ENCODE measurements around the gene CNTN4. TPM values are rescaled to one million over a fixed set of nuclear protein-coding genes. Genes with fewer than 3 reads are reported as not detected.
"Not testable (repeated sequence)": the region's sequence is repeated elsewhere in the genome, so short reads cannot be mapped to it uniquely, and the experiment has no call there.

The CNTN4 gene
- total RNA-seq, 2 donors from 2014 or later = not detected

DNA sequence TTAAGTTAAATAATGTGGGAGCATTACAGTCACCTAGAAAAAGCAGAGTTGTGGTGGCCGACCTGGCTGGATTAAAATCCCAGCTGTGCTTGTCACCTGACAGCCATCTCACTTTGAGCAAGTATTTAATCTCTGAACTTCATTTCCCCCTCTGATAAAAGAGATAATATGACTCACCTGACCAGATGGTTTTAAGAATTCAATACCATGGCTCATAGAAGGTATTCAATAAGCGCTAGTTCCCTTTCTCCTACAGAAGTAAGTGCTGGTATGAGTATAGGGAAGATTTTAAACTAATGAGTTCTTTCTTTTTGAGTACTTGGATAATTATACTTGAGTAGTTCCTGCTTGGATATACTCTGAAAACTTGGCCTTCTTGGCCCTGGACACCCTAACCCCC, 686.0 kb downstream of the CNTN4 start:
- DNase-seq (ENCODE audit: low spot score in 2 of 2) (no peak), ATAC-seq (peak in 1 of 2 donors; percentile 44)
- Mint-ChIP-seq H3K9me3 (no peaks in the 10 kb centered on the region), H3K36me3 (no peaks in the 10 kb centered on the region), H3K27ac (no peak overlapping the region)

DNA sequence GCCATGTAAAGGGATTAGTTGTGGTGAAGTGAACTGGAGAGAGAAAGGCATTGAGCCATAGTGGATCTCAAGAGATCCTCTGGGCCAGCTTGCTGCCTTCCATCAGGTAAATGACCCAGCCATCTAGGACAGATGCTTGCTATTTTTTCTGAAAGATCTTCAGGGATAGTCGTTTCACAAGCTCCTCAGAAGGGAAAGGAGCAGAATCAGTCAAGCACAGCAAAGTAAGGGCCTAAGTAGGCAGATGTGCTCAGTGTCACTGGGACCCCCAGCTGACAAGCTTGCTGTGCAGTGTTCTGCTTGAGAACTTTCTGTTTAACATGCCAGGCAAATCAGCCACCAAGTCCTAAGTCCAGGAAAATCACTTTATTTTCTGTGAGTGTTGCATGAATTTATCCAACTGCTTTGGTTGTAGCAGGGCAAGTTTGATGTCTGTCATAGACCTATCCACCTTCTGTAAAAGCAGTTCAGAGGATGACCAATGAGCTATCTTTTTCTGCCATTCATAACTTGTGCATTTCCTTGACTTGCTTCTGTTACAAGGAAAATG, 691.7 kb downstream of the CNTN4 start:
- Mint-ChIP-seq H3K36me3 (no peaks in the 10 kb centered on the region), H3K27ac (no peak overlapping the region), H3K9me3 (no peaks in the 10 kb centered on the region)
- ATAC-seq (no peak), DNase-seq (ENCODE audit: low spot score in 2 of 2) (no peak)

DNA sequence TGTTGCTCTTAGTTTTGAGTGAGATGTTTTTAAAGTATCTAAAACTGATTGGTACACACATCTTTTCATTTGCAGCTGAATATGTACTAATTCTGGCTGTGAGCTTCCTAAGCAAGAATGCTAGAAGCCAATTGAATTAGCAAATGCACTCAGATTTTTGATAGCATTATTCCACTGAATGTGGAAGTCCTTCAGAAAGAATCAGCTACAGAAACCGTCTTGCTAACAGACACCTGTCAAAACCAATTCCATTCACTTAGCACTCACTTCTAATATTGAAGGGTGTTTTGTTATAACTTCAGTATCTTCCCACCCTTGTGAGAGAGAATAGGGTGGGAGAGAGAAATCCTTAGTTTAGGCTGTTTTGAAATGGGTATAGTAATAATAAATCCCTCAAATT, 693.8 kb downstream of the CNTN4 start:
- no peaks in the 10 kb centered on the region for H3K9me3 Mint-ChIP-seq
- H3K36me3 Mint-ChIP-seq = no peaks in the 10 kb centered on the region
- ATAC-seq (no peak), DNase-seq (ENCODE audit: low spot score in 2 of 2) (no peak)
- no peak overlapping the region for H3K27ac Mint-ChIP-seq

DNA sequence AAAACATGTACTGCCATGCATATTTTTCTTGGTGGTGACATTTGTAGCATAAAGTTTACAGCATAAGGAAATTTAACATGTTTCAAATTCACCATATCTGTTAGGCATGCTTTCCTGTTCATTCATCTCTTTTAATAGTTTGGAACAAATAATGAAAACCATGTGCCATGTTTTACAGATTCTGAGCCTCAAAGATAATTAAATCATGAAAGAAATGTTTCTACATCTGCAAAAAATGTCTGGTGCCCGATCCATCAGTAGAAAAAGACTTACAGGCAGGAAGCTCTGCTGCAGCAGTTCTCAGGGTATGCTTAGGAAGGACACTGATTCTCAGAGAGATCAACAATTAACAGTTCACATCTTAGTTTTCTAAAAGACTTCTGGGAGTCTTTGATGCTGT, 695.3 kb downstream of the CNTN4 start:
- H3K9me3 Mint-ChIP-seq = peaks cover 0 to 5% of the 10 kb centered on the region in 2 donors
- H3K27ac Mint-ChIP-seq = no peak overlapping the region
- no peak for DNase-seq (ENCODE audit: low spot score in 2 of 2)
- H3K36me3 Mint-ChIP-seq = no peaks in the 10 kb centered on the region
- no peak for ATAC-seq

DNA sequence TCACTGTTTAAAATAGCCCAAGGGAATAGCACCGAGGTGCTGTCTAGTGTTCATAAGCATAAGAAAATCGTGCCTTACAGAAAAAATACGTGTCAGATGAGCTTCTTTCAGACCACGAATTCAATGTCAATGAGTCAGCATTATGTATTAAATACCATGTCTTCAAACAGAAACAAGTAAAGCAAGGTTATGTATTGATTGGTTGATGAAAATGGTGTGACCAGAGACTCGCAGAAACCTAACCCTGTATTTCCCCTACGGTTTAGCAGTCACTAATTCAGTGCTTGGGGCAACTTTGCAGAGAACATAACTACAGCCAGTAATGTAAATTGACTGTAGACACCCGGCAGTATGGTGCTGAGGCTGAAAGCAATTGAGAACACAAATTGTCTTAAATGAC, 703.8 kb downstream of the CNTN4 start:
- Mint-ChIP-seq H3K36me3 (no peaks in the 10 kb centered on the region), H3K9me3 (peaks cover 0 to 5% of the 10 kb centered on the region in 2 donors), H3K27ac (no peak overlapping the region)
- ATAC-seq (no peak), DNase-seq (ENCODE audit: low spot score in 2 of 2) (no peak)

DNA sequence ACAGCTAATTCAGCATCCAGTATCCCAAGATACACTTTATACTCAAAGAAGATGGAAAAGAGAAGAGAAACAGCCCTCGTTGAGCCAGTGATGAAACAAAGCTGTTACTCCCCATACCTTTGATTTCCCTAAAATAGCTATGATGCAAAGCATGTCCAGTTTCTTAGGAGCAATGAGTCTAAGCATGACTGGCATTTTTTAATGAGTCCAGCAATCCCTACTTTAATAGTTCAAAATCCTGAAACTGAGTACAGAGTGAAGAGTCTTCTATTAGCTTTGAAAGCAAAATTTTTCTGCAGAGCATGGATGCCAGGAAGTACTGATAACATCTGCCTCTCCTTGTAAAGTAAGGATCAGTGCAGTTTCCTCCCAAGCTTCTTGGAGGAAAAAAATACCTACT, 708.8 kb downstream of the CNTN4 start:
- no peak for DNase-seq (ENCODE audit: low spot score in 2 of 2)
- H3K36me3 Mint-ChIP-seq = no peaks in the 10 kb centered on the region
- no peak for ATAC-seq
- no peaks in the 10 kb centered on the region for H3K9me3 Mint-ChIP-seq
- H3K27ac Mint-ChIP-seq = no peak overlapping the region

DNA sequence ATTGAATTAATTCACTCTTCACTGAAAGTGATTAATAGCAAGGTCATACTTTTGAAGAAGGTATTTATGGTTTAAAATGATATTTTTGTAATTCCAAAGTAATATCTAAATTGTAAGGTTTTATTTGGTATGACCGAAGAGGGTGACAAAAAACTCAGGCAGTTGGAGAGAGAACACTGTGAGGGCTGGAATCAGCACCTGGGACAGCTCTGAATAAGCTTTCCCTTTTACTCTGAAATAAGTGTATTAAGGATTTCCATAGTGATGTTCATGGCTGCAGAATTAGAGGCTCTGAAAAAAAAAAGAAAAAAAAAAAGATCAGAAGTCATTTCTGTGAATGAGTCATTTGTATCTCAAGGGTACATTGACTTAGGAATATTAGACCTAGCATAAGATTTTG, 712.1 kb downstream of the CNTN4 start:
- ATAC-seq (no peak), DNase-seq (ENCODE audit: low spot score in 2 of 2) (no peak)
- no peak overlapping the region for H3K27ac Mint-ChIP-seq
- peaks cover 0 to 5% of the 10 kb centered on the region in 2 donors for H3K9me3 Mint-ChIP-seq
- H3K36me3 Mint-ChIP-seq = no peaks in the 10 kb centered on the region

DNA sequence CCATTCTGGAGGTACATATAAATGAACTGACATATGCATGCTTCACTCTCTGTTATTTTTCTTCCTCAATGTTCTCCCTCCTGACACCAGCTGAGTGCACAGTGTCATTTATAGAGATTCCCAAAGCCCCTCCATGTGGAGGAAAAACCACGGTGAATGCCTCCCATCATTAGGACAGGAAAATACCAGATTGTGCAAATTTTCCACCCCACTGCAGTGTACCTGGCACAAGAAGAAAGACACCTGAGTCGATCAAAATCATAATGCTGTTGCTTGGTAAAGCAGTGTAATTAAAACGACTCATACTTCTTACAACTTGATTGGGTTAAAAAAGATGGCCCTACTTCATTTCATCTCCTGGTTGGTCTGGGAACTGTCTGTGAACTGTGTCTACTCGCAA, 720.9 kb downstream of the CNTN4 start:
- ATAC-seq = no peak
- H3K9me3 Mint-ChIP-seq = peaks cover 0 to 6% of the 10 kb centered on the region in 2 donors
- H3K27ac Mint-ChIP-seq = no peak overlapping the region
- H3K36me3 Mint-ChIP-seq = no peaks in the 10 kb centered on the region
- DNase-seq (ENCODE audit: low spot score in 2 of 2) = no peak

DNA sequence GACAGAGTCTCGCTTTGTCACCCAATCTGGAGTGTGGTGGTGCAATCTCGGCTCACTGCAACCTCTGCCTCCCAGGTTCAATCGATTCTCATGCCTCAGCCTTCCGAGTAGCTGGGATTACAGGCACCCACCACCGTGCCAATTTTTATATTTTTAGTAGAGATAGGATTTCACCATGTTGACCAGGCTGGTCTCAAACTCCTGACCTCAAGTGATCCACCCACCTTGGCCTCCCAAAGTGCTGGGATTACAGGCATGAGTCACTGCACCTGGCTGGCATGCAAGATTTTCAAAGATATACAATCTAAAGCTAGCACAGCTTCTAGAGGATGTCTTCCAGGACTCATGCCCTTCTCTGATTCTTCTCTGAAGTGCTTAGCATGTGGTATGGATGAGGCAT, 722.3 kb downstream of the CNTN4 start:
- not testable (repeated sequence) for H3K36me3 Mint-ChIP-seq; DNase-seq (ENCODE audit: low spot score in 2 of 2); H3K27ac Mint-ChIP-seq; ATAC-seq; H3K9me3 Mint-ChIP-seq

DNA sequence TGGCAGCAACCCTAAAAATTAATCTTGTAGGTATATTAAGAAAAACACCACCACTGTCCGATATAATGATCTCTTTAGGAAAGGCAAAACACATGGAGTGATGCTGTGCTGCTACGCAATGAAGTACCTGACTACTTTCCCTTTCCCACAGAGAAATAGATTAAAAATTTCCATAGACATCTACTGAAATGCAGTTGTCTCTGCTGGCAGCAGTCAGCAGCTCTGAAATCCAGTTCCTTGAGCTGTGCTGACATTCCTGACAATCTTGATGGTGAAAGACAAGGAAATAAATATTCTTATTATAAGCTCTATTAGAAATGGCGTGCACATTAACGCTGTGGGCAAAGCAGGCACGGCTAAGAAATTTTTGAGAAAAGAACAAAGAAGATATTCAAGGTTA, 723.9 kb downstream of the CNTN4 start:
- H3K27ac Mint-ChIP-seq = no peak overlapping the region
- no peaks in the 10 kb centered on the region for H3K9me3 Mint-ChIP-seq
- H3K36me3 Mint-ChIP-seq = no peaks in the 10 kb centered on the region
- no peak for ATAC-seq
- DNase-seq (ENCODE audit: low spot score in 2 of 2) = no peak

DNA sequence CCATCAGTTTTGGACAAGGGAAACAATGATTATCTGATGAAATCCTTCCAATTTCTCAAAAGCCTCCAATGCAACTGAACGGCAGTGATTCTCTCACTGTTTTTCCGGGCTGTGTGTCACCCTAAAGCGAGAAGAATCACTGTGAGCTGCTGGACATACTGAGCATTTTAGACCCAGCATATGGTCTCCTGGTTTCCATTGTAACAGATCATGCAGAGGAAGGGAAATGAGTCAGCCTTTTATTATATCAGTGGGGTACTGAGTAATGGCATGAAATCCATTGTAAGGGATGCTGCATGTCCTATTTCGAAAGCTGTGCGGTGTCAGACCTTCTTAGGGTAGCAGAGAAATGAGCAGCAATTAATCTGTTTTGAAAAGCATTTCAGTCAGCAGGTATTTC, 724.4 kb downstream of the CNTN4 start:
- ATAC-seq (no peak), DNase-seq (ENCODE audit: low spot score in 2 of 2) (no peak)
- H3K27ac Mint-ChIP-seq = no peak overlapping the region
- H3K36me3 Mint-ChIP-seq = no peaks in the 10 kb centered on the region
- no peaks in the 10 kb centered on the region for H3K9me3 Mint-ChIP-seq

DNA sequence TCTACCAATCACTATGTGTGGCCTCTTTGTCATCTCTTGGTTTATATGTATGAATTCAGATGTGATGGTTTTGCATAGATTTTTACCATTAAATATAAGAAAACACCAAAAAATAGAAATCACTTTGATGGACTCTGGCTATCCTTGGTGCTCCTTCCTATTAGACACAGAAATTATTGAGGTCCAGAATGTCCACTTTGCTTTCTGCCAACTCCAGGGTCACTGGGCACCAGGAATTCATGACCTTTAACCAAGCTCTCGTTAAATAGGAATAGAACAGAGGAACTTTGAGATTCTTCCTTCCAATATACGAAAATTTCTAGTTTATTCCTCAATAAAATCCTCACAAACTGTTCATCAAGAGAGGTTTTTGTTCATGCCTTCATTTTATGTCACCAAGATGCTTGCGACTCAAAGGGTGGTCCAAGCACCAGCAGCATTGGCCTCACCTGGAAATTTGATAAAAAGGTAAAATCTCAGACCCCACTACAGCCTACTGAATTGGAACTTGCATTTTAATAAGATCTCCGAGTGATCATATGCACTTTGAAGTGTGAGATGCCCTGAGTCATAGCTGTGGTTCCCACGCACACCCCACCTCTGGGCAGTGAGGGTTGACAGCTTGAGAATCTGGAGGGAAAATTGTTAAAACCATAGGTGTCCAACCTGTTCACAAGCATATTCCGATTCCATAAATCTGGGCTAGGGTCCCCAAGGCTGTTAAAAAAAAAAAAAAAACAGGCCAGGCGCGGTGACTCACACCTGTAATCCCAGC, 725.0 kb downstream of the CNTN4 start:
- no peaks in the 10 kb centered on the region for H3K9me3 Mint-ChIP-seq
- DNase-seq (ENCODE audit: low spot score in 2 of 2) = no peak
- no peaks in the 10 kb centered on the region for H3K36me3 Mint-ChIP-seq
- no peak overlapping the region for H3K27ac Mint-ChIP-seq
- no peak for ATAC-seq

DNA sequence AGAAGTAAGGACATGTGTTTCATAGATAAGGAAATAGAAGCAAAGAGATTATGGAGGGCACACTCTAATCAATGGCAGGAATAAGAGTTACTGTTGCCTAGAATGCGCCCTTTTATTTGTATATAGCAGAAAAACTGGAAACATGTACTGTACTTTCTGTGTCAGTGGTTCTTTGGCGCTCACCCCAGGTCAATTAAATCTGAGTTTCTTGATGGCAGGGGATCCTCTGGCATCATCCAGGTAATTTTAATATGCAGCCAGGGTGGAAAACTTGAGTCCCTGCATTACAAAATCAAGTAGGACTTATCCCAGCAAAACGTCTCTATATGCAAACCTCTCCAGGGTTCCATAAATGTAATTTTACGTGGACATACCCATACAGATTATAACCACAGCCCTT, 727.4 kb downstream of the CNTN4 start:
- ATAC-seq (no peak), DNase-seq (ENCODE audit: low spot score in 2 of 2) (no peak)
- Mint-ChIP-seq H3K36me3 (no peaks in the 10 kb centered on the region), H3K9me3 (no peaks in the 10 kb centered on the region), H3K27ac (no peak overlapping the region)

DNA sequence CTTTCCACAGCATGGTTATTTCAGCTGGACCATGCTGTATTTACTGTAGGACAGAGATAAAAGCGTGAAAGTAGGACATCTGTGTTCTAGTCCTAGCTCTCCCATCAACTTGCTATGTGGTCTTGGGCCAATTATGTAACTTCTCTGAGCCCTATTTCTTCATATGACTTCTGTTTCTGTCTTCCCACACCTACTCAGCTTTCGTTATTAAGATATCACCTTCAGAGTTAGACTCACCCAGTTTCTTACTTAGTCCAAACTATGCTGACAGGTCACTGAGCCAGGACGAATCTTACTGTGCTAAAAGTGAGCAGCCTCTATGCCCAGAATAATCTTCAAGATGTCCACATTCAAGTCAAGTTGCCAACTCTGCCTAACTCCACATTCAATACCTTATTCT, 727.8 kb downstream of the CNTN4 start:
- H3K36me3 Mint-ChIP-seq = no peaks in the 10 kb centered on the region
- H3K27ac Mint-ChIP-seq = no peak overlapping the region
- DNase-seq (ENCODE audit: low spot score in 2 of 2) = no peak
- ATAC-seq = no peak
- no peaks in the 10 kb centered on the region for H3K9me3 Mint-ChIP-seq

DNA sequence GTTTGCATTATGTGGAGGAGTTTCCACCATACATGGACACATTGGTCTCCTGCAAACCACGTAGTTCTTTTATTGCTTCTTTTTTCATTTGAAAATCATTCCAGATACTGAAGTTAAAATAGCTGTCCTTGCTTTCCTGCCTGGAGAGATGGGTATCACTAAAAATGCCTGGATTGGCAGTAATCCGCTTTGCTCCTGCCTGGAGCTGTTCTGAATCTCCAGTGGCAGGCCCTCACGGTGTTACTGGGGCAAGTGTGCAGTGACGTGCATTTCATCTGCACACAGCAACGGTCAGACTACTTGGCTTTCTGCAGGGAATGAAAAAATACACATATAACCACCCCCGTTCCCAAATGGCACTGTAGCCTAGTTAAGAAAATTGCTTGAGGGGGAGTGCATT, 738.6 kb downstream of the CNTN4 start:
- Mint-ChIP-seq H3K27ac (no peak overlapping the region), H3K9me3 (no peaks in the 10 kb centered on the region), H3K36me3 (no peaks in the 10 kb centered on the region)
- no peak for ATAC-seq
- DNase-seq (ENCODE audit: low spot score in 2 of 2) = no peak

DNA sequence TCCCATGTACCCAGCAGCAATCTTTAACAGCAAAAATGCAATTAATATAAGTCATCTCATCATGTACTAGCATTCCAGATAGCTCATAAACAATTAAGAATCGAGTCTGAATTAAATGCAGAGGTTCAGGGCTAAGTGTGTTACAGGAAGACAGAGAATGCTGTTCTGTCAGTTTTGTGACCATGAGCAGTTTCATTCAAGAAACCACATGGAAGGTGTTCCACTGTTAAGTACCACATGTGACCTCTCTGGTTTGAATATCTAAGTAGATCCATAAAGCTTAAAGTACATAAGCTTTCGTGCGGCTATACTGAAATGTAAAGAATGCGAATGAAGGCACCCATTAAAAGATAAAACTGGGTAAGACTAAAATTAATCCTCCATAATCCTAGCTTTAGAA, 739.2 kb downstream of the CNTN4 start:
- Mint-ChIP-seq H3K27ac (no peak overlapping the region), H3K9me3 (no peaks in the 10 kb centered on the region), H3K36me3 (no peaks in the 10 kb centered on the region)
- DNase-seq (ENCODE audit: low spot score in 2 of 2) (no peak), ATAC-seq (no peak)

DNA sequence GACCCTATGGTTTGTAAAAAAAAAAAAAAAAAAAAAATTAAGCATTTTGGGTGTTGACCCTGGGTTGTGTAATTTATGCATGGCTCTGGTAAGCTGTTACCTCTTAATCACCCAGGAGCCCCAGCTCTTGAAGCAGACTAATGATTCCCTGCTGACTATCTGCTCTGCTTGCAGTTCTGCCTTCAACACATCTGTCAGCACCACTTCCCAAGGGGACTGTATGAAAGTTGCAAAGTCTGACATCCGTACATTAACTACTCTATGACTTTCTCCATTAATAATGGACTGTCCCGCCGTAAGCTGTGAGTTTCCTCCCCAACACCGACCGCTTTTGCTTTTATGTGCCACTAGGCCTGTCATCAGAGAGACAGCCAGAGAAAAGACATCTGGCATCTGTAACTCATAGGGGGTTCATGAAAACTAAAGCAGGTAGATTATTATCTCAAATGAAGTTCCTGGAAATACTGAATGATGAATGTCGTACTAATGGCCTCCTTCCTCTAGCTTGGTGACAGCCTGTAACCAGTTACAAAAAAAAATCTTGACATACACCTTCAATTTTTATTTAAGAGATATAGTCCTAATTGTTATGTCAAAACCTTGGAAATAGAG, 740.0 kb downstream of the CNTN4 start:
- ATAC-seq (no peak), DNase-seq (ENCODE audit: low spot score in 2 of 2) (no peak)
- H3K36me3 Mint-ChIP-seq = no peaks in the 10 kb centered on the region
- no peaks in the 10 kb centered on the region for H3K9me3 Mint-ChIP-seq
- no peak overlapping the region for H3K27ac Mint-ChIP-seq

DNA sequence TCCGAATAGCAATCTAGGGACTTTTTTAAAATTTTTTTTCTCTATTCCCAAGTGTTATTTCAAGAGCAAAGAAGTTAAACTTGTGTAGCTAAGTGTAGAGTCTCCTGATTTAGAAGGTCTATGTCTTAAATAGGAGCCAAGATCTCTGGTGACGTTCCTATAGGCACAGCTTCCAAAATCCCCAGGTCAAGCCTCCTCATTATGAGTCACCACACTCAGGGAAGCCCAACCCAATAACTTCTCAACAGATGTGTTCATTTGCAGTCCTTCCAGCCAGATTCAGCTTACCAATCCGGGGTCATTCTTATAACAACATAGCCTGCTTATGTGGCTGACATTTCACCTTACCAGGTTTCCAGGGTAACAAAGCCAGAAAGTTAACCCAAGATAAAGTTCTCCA, 741.2 kb downstream of the CNTN4 start:
- DNase-seq (ENCODE audit: low spot score in 2 of 2) (no peak), ATAC-seq (no peak)
- no peak overlapping the region for H3K27ac Mint-ChIP-seq
- H3K36me3 Mint-ChIP-seq = no peaks in the 10 kb centered on the region
- H3K9me3 Mint-ChIP-seq = no peaks in the 10 kb centered on the region
